Stimulated activated CD4-positive, alpha-beta T cell treated with anti-CD3 and anti-CD28 coated beads, TNF-alpha, amount 100 ng/mL, for 48 hours (primary cell): Measurements from ENCODE around the gene ATP6V1C2.

ENCODE experiments used
- DNase-seq, 3 donors: peaks; one replicate each; pipeline ENCODE4 v3.0.0-alpha.2; 2020; ENCODE audit warnings: low read depth in 3 of 3

ATP6V1C2 gene, protein sequence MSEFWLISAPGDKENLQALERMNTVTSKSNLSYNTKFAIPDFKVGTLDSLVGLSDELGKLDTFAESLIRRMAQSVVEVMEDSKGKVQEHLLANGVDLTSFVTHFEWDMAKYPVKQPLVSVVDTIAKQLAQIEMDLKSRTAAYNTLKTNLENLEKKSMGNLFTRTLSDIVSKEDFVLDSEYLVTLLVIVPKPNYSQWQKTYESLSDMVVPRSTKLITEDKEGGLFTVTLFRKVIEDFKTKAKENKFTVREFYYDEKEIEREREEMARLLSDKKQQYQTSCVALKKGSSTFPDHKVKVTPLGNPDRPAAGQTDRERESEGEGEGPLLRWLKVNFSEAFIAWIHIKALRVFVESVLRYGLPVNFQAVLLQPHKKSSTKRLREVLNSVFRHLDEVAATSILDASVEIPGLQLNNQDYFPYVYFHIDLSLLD

DNA sequence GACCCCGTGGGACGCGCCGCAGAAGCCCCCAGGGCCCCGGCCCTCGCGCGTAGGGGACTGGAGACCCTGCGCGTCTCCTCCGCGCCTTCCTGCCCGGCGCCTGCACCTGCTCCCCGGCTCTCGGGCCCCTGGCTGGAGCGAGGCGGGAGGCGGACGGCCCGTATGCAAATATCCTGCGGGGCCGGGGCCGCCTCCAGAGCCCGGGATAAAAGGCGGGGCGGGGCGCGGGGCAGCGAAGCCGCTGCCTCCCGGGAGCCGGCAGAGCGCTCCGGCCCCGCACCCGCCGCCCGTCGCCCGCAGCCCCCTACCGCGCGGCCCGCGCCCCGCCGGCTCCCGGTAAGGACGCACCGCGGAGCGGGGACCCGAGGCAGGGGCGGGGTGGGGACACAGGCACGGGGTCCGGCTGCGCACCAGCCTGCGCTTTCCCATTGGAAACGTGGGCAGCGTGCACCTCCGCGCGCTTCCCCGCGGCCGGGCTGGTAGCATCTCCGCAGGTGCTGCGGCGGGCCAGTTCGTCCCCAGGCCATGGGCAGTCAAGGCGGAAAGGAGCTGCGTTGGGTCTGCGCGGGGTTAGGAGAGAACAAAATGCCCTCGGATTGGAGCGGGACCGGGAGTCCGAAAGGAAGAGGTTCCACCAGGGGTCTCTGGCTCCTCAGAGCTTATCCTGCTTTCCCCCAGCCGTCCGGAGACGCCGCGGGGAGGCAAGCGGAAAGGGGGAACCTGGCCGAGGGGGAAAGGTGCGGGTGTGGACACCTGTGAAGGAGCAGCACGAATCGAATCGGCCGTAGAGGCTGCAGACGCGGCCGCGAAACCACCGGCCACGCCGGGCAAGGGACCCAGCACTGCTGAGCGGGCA is at the start of gene ATP6V1C2:
TSS of gene ATP6V1C2 (plus strand) at position 235 of the 856 bp plus-strand sequence. CDS start 1,220 bp downstream, outside the sequence.
- no peak for DNase-seq

DNA sequence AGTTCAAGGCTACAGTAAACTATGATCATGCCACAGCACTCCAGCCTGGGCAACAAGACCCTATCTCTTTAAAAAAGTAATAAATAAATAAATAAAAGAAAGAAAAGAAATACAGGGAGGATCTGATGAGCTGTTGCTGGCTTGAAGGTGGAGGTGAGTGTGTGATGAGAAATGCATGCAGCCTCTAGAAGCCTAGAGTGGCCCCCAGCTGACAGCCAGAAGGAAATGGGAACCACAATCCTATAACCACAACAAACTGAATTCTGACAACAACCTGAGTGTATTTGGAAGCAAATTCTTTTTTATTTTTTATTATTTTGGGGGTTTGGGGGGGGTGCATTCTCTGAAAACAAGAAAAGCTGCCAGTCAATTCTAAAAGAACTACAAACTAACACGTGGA is 46.3 kb upstream of the ATP6V1C2 start:
- DNase-seq, result no peak

DNA sequence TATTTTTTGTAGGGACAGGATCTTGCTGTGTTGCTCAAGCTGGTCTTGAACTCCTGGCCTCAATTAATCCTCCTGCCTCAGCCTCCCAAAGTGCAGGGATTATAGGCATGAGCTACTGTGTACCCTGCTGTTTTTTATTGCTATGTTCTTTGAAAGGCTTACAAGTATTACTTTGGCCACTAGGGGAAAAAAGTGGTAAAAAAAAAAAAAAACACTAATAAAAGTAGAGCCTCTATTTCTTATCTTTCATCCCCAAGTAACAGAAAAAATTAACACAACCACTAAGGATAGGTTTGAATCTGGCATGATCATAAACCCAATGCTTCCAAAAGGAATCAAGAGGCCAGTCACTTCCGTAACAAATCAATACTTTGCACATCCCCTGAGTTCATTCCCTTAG is 43.2 kb upstream of the ATP6V1C2 start:
- no peak for DNase-seq

DNA sequence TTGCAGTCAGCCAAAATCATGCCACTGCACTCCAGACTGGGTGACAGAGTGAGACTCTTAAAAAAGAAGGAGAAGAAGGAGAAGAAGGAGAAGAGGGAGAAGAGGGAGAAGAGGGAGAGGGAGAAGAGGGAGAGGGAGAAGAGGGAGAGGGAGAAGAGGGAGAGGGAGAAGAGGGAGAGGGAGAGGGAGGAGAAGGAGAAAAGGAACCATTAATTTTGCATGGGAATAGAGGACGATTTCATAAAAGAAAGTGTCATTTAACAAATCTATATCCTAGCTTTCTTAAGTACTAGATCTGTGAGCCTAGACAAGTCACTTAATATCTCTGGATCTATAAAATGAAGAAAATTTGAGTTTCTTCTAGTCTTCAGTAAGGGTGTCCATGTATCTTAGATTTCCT is 41.2 kb upstream of the ATP6V1C2 start:
- no peak for DNase-seq

DNA sequence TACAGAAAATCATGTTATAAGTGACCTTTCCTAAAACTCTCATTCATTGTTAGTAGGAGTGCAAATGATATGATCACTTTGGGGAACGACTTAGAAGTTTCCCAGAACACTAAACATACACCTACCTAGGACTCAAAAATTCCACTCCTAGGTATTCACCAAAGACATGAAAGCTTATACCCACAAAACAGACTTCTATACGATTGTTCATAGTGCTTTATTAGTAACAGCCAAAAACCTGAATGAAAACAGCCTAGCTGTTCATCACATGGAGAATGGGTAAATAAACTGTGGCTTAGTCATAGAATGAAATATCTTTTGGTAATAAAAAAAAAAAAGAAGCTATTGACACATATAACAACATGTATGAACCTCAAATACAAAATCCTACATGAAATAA is 40.5 kb upstream of the ATP6V1C2 start:
- DNase-seq, result no peak

DNA sequence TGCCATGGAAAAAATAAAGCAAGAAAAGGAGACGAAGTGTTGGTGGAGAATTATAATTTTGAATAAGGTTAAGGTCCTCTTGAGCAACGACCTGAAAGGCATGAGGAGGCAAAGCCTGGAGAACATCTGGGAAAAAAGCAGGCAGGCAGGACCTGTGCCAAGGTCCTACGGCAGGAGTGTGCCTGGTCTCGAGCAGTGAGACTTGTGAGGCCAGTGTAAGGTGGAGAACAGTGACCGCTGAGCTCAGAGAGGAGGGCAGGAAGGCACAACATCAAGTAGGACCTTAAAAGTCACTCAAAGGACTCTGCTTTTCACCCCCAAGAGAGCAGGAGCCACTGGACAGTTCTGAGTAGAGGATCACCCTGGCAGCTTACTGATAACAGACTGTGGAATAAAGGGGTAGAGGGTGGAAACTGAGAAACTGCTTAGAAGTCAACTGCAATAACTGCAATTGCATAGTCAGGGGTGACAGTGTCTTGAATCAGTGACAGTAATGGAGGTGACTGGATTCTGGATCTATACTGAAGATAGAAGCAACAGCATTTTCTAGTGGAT is 35.2 kb upstream of the ATP6V1C2 start:
- no peak for DNase-seq

DNA sequence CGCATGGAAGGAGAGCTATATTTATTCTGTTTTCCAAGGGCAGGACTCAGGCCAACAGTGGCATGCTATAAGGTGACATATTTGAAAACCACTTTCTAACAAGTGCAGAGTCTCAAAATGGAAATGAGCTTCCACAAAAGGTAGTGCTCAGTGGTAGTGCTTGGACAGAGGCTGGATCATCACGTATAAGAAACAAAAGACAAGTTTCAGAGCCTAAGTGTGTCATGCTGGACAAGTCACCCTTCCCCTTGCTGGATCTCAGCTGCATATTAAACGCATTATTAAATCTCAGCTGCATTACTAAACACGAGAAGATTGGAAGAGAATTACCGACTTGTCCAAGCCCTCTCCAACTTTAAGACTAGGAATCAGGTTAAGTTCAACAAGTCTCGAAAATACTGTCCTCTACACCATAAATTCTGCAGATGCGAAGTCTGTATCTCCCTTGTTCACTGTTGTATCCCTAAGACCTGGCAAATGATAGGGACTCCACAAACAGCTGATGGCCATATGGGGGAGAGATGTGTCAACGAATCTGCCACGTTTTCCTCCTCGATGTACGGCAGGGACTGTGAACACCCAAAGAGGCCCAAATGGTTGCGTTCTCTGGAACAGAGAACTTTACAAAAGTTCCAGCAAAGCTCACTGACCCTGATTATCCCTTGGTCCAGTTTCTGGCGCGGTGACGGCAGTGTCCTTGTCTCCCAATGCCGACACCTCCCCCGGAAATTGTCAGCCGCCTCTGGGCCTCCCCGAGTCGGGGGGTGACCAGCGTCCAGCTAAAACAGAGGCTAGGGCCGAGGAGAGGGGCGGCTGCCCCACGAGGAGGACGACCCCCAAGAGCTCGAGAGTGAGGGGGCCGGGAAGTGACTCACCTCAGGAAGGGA is 32.3 kb upstream of the ATP6V1C2 start:
- DNase-seq, result no peak

DNA sequence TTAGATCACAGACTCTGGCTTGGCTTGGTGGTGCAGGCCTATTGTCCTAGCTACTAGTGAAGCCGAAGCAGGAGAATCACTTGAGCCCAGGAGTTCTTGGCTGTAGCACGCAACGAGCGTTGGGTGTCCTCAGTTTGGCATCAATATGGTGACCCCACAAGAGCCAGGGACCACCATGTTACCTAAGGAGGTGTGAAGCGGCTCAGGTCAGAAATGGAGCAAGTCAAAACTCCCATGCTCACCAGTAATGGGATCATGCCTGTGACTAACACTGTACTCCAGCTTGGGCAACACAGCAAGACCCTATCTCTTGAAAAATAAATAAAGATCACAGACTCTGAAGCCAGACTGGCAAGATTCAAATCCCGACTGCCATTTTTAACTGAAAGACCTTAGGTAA is 29.9 kb upstream of the ATP6V1C2 start:
- no peak for DNase-seq

DNA sequence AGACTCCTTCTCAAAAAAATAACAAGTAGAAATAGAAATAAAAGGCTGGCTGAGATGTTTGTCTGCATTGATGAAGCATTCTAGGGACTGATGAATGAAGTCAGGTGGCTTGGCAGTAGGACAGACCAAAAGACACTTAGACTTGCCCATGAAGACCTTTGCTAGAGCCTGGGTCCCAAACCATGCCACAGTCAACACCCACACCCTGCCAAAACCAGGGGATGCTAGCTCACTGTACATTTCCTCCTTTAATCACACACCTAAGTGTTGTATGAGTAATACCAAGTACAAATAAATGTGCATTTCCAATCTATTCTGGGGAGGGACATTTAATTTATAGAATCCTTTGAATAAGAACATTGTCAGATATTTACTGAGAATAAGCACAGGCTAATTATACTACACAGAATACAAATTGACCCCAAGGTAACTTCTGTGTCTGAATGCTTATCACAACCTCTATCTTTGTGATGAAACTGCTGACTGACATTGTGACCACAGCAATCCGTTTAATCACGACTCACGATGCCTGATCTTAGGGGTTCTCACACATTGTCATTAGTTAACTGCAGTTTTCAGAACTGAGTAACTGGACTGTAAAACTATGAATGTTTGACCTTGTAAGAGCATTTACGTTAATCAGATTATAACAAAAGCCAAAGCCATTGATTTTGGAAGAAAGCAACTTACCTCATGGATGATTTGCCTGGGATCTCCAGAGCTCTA is 21.2 kb upstream of the ATP6V1C2 start:
- no peak for DNase-seq

DNA sequence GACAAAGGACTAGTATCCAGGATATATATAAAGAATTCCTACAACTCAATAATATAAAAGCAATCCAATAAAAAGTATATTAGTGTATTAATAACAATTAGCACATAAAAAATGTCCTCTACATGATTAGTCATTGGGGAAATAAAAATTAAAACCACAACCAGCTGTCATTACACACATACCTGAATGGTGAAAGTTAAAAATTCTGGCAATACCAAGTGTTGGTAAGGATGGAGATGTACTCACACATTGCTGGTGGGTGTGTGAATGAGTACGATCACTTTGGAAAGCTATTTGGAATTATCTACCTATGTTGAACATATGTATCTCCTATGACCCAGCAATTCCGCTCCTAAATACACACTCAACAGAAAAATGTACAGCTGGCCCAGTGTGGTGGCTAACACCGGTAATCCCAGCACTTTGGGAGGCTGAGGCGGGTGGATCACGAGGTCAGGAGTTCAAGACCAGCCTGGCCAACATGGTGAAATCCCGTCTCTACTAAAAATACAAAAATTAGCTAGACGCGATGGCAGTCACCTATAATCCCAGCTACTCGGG is 17.3 kb upstream of the ATP6V1C2 start:
- DNase-seq, result no peak

DNA sequence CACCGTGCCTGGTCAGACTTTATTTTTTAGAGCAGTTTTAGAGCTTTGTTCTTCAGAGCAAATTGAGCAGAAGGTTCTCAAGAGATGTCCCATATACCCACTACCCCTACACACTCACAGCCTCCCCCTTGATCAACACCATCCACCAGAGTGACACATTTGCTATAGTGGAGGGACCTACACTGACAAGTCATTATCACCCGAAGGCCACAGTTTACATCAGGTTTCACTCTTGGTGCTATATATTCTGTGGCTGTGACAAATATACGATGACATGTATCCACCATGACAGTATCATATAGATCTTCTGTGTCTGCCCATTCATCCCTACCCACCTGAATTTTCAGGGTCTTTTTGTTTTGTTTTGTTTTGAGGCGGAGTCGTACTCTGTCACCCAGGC is 15.4 kb upstream of the ATP6V1C2 start:
- DNase-seq, result no peak

DNA sequence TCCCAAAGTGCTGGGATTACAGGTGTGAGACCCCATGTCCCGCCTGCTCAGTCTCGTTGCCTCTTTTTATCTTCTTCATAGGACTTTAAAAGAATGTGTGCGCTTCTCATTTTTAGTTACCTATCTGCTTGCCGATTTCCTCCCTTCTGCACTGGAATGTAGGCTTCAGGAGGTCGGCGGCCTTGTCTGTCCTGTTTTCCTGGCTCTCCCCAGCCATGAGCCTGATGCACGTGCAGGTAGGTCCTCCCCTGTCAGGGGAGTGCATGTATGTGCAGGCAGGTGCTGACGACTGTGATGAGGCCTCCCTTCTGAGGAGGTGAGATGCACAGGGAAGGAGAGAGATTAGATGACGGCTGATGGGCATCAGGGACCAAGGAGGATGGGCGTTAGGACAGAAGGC is 13.6 kb upstream of the ATP6V1C2 start:
- DNase-seq, result no peak

DNA sequence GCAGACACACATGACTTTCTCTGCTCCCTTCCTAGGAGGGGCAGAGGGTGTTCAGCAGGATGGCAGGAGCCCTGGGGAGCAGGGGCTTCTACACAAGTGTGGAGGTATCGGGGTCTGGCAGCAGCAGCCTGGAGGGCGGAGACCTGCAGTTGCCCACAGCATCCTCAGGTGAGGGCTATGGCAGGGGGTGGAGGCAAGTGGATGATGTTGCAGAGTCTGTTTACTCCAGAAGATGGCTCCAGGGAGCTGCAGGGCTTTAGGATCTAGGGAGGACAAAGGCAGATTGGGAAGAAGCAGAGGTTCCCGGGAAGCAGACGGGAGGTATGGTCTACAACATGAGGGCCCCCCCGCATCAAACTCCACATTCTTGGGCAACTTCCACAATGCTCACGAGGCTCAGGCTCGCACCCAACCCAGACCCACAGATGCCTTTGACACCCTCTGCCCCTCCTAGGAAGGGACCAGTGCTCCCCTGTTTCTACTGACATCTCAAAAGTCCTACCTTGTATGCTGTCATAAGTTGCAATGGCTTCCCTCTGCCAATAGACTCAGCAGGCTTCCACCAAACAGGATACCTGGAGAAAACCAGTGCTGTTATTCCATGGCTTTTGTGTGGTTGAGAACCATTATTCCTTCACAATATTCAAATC is 12.0 kb upstream of the ATP6V1C2 start:
- no peak for DNase-seq

DNA sequence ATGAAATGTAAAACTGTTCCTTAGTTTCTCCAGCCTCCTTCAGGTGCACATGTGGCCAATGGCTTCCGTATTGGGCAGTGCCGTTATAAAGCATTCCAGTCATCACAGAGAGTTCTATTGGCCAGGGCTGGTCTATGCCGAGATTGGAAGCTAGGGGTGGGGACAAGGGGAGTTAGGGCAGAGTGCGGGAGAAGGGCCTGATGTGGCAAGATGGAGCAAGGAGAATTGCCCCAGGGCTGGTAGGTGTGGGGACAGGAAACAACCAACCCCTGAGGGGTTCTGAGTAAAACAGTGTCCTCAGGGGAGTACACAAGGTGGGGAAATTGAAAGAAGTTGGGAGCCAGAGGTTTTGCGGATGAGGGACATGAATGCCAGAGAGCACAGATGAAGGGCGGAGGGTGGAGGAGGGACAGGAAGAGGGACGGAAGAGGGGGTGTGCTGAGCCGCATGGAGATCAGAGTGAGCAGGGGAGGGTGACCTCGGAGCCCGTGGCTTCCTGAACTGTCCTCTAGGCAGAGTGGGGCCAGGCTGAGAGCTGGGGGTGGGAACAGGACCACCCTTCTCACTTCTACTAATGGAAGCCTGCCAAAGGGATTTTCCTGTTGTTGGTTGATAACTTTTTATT is 9.1 kb upstream of the ATP6V1C2 start:
- DNase-seq, result no peak

DNA sequence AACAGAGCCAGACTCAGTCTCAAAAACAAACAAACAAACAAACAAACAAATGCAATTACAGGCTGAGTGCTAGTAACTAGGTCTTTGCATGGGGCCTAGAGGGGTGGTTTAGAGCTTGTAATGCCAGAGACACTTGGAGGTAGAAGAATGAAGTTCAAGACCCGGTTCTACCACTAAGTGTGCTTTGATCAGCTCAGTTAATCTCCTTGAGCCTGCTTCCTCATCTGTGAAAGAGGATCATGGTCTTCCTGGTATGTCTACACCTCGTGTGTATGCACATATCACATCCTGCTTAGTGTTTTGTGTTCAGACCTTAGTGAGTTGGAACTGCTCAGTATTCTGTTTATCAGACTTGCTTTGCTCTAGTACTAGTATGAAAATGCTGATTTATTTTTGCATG is 4.8 kb upstream of the ATP6V1C2 start:
- no peak for DNase-seq

DNA sequence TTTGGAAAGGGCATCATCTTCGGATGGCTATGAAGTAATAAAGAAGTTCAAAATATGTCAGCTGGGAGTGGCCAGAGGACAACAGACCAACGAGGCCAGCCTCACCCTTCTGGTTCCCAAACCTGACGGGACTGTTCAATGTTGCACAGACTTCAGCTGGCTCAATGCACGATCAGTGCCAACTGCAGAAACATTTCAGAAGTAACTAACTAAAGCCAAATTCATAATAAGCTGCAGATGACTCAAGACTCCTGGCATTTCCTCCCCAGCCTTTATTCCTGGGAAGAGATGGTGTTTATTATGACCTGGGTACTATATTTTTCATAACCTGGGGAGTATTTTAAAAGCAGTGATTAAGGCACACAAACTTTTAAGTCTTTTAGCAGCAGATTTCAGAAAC is 3.8 kb upstream of the ATP6V1C2 start:
- no peak for DNase-seq

DNA sequence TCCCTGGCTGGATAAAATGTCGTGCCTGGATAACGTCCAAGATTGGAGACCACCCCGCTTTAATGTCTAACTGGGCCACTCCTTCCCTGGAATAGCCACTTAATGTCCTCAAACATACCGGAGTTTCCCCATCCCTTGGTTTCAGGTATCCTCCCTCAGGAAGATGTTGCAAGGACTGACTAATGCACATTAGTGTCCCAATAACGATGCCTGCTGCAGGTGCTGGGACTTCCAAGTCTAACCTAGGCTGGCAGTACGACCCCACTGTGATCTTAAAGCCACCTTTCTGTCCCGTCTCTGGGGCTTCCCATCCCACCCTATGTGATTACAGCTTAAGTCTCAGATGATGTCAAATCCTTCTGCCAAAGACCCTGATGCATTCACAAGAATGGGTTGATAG is 1.1 kb upstream of the ATP6V1C2 start:
- DNase-seq, result no peak

DNA sequence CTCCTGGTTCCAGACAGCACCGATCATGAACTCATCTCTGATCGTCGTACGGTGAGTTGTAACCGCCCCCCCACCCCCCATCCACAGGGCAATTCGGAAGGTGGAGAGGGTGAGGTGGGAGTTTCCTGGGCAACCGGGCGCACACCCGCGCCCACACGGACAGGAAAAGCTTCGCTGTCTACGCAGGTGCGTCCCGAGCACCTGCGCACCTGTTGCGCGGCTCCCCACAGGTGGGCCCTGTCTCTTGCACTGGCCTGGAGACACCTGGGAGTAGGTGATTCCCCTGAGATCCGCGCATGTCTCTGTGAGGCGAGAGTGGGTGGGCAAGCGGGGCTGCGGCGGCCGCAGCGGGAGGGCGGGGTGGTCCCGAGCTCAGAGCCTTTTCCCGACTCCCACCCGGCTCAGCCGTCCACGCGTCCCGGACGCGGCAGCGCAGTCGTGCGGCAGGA is 459 bp upstream of the ATP6V1C2 start:
- DNase-seq, result no peak

DNA sequence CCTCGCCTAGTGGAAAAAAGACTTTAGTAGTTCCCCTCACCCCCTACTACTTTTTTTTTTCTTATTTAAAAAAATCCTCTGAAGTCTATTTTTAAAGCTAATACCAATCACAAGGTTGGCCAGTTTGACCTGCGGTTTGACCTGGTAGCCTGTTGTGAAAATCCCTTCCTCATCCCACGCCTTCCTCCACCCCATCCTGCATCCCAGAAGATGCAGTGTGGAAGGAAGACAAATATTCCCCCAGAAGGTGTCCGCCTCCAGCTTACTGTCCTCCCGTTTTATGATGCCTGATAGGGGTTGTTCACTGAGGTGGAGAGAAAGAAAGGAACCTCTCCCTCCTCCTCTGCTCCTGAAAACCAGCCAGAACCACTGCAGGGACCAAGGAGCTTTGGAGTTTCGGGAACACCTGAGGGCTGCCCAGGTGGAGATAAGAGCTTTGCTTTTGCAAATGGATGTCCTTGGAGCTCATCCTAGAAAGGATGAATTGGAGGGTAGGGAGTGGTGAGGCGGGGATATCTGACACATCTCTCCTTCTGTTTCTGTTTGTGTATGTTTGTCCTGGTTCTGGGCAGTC is 909 bp downstream of the ATP6V1C2 start:
- no peak for DNase-seq
